ENCODE measurements around the gene GABPB2. TPM values are rescaled to one million over a fixed set of nuclear protein-coding genes. Genes with fewer than 3 reads are reported as not detected.

GABPB2 gene
- total RNA-seq, 1 experiment from 2014 or later = 2.0 TPM

GRCh38 chr1:151142411-151143056 is 72.0 kb downstream of the GABPB2 start:
- BruUV-seq (replicated peaks) = no TSS peak
- Mint-ChIP-seq H3K9me3 (ENCODE audit: unreplicated experiment) (no peaks in the 10 kb centered on the region), H3K36me3 (ENCODE audit: insufficient read depth, unreplicated experiment) (peaks cover 4% of the 10 kb centered on the region), H3K27me3 (ENCODE audit: insufficient read depth, unreplicated experiment) (no peaks in the 10 kb centered on the region), H3K4me3 (ENCODE audit: unreplicated experiment) (no peak overlapping the region), H3K4me1 (ENCODE audit: low read depth, unreplicated experiment) (peaks cover 7% of the 10 kb centered on the region), H3K27ac (ENCODE audit: unreplicated experiment) (no peak overlapping the region)
- Histone ChIP-seq H3K9me3 (no peaks in the 10 kb centered on the region), H3K27me3 (replicated peaks; ENCODE audit: control insufficient read depth, insufficient read depth, low read length) (no peaks in the 10 kb centered on the region), H3K4me1 (peaks cover 6% of the 10 kb centered on the region), H3K36me3 (ENCODE audit: control insufficient read depth, insufficient read depth, low read length) (no peaks in the 10 kb centered on the region), H3K4me3 (ENCODE audit: low read depth, low read length) (no peak overlapping the region)
- DNase-seq = no peak
- TF ChIP-seq, protein P1, sequence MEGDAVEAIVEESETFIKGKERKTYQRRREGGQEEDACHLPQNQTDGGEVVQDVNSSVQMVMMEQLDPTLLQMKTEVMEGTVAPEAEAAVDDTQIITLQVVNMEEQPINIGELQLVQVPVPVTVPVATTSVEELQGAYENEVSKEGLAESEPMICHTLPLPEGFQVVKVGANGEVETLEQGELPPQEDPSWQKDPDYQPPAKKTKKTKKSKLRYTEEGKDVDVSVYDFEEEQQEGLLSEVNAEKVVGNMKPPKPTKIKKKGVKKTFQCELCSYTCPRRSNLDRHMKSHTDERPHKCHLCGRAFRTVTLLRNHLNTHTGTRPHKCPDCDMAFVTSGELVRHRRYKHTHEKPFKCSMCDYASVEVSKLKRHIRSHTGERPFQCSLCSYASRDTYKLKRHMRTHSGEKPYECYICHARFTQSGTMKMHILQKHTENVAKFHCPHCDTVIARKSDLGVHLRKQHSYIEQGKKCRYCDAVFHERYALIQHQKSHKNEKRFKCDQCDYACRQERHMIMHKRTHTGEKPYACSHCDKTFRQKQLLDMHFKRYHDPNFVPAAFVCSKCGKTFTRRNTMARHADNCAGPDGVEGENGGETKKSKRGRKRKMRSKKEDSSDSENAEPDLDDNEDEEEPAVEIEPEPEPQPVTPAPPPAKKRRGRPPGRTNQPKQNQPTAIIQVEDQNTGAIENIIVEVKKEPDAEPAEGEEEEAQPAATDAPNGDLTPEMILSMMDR (IDR thresholded peaks at IDR 0.05; ENCODE audit: insufficient read depth in 1 of 2, low read depth in 1 of 2, low read length in 1 of 2, severe bottlenecking in 1 of 2, unreplicated experiment in 1 of 2) = no peak
- intact Hi-C loops (cut with micrococcal nuclease; ENCODE audit: unreplicated experiment) = no loop called here
- POLR2A ChIA-PET = no interaction called here
- CTCF ChIA-PET = interaction anchor here (1.1 to 1.3 kb wide), 2 partner anchors 11 to 43 kb away, joined by 4 read pairs; no protein-coding TSS in a partner anchor

- Histone ChIP-seq H3K4me3 (ENCODE audit: low read depth, low read length) (no peak overlapping the region), H3K27me3 (replicated peaks; ENCODE audit: control insufficient read depth, insufficient read depth, low read length) (no peaks in the 10 kb centered on the region), H3K4me1 (peaks cover 11% of the 10 kb centered on the region), H3K9me3 (no peaks in the 10 kb centered on the region), H3K36me3 (ENCODE audit: control insufficient read depth, insufficient read depth, low read length) (no peaks in the 10 kb centered on the region)
- Mint-ChIP-seq H3K27ac (ENCODE audit: unreplicated experiment) (no peak overlapping the region), H3K27me3 (ENCODE audit: insufficient read depth, unreplicated experiment) (no peaks in the 10 kb centered on the region), H3K9me3 (ENCODE audit: unreplicated experiment) (no peaks in the 10 kb centered on the region), H3K36me3 (ENCODE audit: insufficient read depth, unreplicated experiment) (peaks cover 4% of the 10 kb centered on the region), H3K4me3 (ENCODE audit: unreplicated experiment) (no peak overlapping the region), H3K4me1 (ENCODE audit: low read depth, unreplicated experiment) (peaks cover 12% of the 10 kb centered on the region)
- ChIA-PET POLR2A (interaction anchor here (0.6 kb wide), 1 partner anchor 96 kb away, joined by 3 read pairs; the partner anchor contains the start of gene C1orf56), CTCF (interaction anchor here (1.1 kb wide), 1 partner anchor 43 kb away, joined by 4 read pairs; no protein-coding TSS in a partner anchor)
- no peak for DNase-seq
- TF ChIP-seq, protein P1 (IDR thresholded peaks at IDR 0.05; ENCODE audit: insufficient read depth in 1 of 2, low read depth in 1 of 2, low read length in 1 of 2, severe bottlenecking in 1 of 2, unreplicated experiment in 1 of 2) = no peak
- BruUV-seq (replicated peaks) = no TSS peak
- intact Hi-C loops (cut with micrococcal nuclease; ENCODE audit: unreplicated experiment) = no loop called here
Measured at GRCh38 chr1:151143057-151143435, 72.5 kb downstream of the GABPB2 start.

DNA sequence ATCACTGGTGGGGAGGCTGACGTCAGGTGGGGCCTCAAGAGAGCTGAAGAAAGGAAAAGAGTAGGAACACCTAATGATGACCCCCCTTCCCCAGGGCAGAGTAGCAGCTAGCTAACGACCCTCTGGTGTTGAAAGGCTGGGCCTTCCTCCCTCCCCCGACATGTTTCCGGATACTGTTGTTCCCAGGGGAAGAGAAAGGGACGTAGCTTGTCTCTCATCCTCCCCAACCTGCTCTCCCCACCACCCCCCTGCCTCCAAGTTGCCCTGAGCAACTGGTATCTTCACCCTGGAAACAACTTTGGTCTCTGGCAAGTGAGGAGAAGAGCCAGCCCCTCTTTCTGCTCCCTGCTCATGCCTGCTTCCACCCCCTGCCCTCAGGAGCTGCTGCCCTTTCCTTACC is 73.4 kb downstream of the GABPB2 start:
- no peaks in the 10 kb centered on the region for H3K27me3 Mint-ChIP-seq (ENCODE audit: insufficient read depth, unreplicated experiment)
- no TSS peak for BruUV-seq (replicated peaks)
- H3K4me1 Mint-ChIP-seq (ENCODE audit: low read depth, unreplicated experiment) = peaks cover 12% of the 10 kb centered on the region
- no peak for DNase-seq
- H3K4me3 ChIP-seq (ENCODE audit: low read depth, low read length) = no peak overlapping the region
- H3K4me1 ChIP-seq = peaks cover 16% of the 10 kb centered on the region
- no peaks in the 10 kb centered on the region for H3K36me3 ChIP-seq (ENCODE audit: control insufficient read depth, insufficient read depth, low read length)
- TF ChIP-seq, protein P1 (IDR thresholded peaks at IDR 0.05; ENCODE audit: insufficient read depth in 1 of 2, low read depth in 1 of 2, low read length in 1 of 2, severe bottlenecking in 1 of 2, unreplicated experiment in 1 of 2) = no peak
- H3K27me3 ChIP-seq (replicated peaks; ENCODE audit: control insufficient read depth, insufficient read depth, low read length) = no peaks in the 10 kb centered on the region
- ChIA-PET CTCF (no interaction called here), POLR2A (no interaction called here)
- H3K9me3 ChIP-seq = no peaks in the 10 kb centered on the region
- H3K4me3 Mint-ChIP-seq (ENCODE audit: unreplicated experiment) = no peak overlapping the region
- no peak overlapping the region for H3K27ac Mint-ChIP-seq (ENCODE audit: unreplicated experiment)
- no peaks in the 10 kb centered on the region for H3K9me3 Mint-ChIP-seq (ENCODE audit: unreplicated experiment)
- intact Hi-C loops (cut with micrococcal nuclease; ENCODE audit: unreplicated experiment) = no loop called here
- H3K36me3 Mint-ChIP-seq (ENCODE audit: insufficient read depth, unreplicated experiment) = peaks cover 4% of the 10 kb centered on the region
